ENCODE data around the gene IL36RN.

The IL36RN gene

GRCh38 chr2:113058998-113059960, at the start of gene IL36RN:
TSS of gene IL36RN (plus strand) at chr2:113059198. CDS start at chr2:113059439, 241 bp downstream.
- H3K4me3 ChIP-seq (ENCODE audit: low read depth, low read length): no peak within 1 kb of the TSS

- H3K4me3 ChIP-seq (ENCODE audit: low read depth, low read length): no peak overlapping the region
These were observed 49.4 kb upstream of the IL36RN start for GRCh38 chr2:113009622-113010021.

- H3K4me3 ChIP-seq (ENCODE audit: low read depth, low read length): no peak overlapping the region
These were observed 48.9 kb upstream of the IL36RN start for GRCh38 chr2:113010088-113010487.

- H3K4me3 ChIP-seq (ENCODE audit: low read depth, low read length): no peak overlapping the region
These were observed 47.9 kb upstream of the IL36RN start for GRCh38 chr2:113011108-113011507.

GRCh38 chr2:113012436-113013335, 46.3 kb upstream of the IL36RN start:
- no peak overlapping the region for H3K4me3 ChIP-seq (ENCODE audit: low read depth, low read length)

GRCh38 chr2:113013336-113013661, 45.7 kb upstream of the IL36RN start:
- H3K4me3 ChIP-seq (ENCODE audit: low read depth, low read length): no peak overlapping the region

GRCh38 chr2:113014067-113014466, 44.9 kb upstream of the IL36RN start:
- H3K4me3 ChIP-seq (ENCODE audit: low read depth, low read length): no peak overlapping the region

- H3K4me3 ChIP-seq (ENCODE audit: low read depth, low read length): no peak overlapping the region
These were observed 44.0 kb upstream of the IL36RN start for GRCh38 chr2:113015042-113015441.

GRCh38 chr2:113015655-113016054, 43.3 kb upstream of the IL36RN start:
- H3K4me3 ChIP-seq (ENCODE audit: low read depth, low read length): no peak overlapping the region

- H3K4me3 ChIP-seq (ENCODE audit: low read depth, low read length): no peak overlapping the region
These were observed 40.5 kb upstream of the IL36RN start for GRCh38 chr2:113018509-113018908.

- H3K4me3 ChIP-seq (ENCODE audit: low read depth, low read length): no peak overlapping the region
These were observed 37.7 kb upstream of the IL36RN start for GRCh38 chr2:113021312-113021711.

GRCh38 chr2:113024764-113025163, 34.2 kb upstream of the IL36RN start:
- H3K4me3 ChIP-seq (ENCODE audit: low read depth, low read length): no peak overlapping the region

- H3K4me3 ChIP-seq (ENCODE audit: low read depth, low read length): no peak overlapping the region
These were observed 33.3 kb upstream of the IL36RN start for GRCh38 chr2:113025737-113026136.

GRCh38 chr2:113027691-113028090, 31.3 kb upstream of the IL36RN start:
- no peak overlapping the region for H3K4me3 ChIP-seq (ENCODE audit: low read depth, low read length)

GRCh38 chr2:113028112-113028511, 30.9 kb upstream of the IL36RN start:
- H3K4me3 ChIP-seq (ENCODE audit: low read depth, low read length): no peak overlapping the region

- H3K4me3 ChIP-seq (ENCODE audit: low read depth, low read length): no peak overlapping the region
These were observed 26.3 kb upstream of the IL36RN start for GRCh38 chr2:113032737-113033136.

- H3K4me3 ChIP-seq (ENCODE audit: low read depth, low read length): no peak overlapping the region
These were observed 25.0 kb upstream of the IL36RN start for GRCh38 chr2:113034016-113034415.

GRCh38 chr2:113036763-113037162, 22.2 kb upstream of the IL36RN start:
- no peak overlapping the region for H3K4me3 ChIP-seq (ENCODE audit: low read depth, low read length)

GRCh38 chr2:113038291-113038690, 20.7 kb upstream of the IL36RN start:
- H3K4me3 ChIP-seq (ENCODE audit: low read depth, low read length): no peak overlapping the region

GRCh38 chr2:113039158-113039557, 19.8 kb upstream of the IL36RN start:
- H3K4me3 ChIP-seq (ENCODE audit: low read depth, low read length): no peak overlapping the region

- H3K4me3 ChIP-seq (ENCODE audit: low read depth, low read length): no peak overlapping the region
These were observed 19.3 kb upstream of the IL36RN start for GRCh38 chr2:113039719-113040118.

GRCh38 chr2:113041871-113042270, 17.1 kb upstream of the IL36RN start:
- no peak overlapping the region for H3K4me3 ChIP-seq (ENCODE audit: low read depth, low read length)
